Stimulated activated CD8-positive, alpha-beta memory T cell treated with anti-CD3 and anti-CD28 coated beads, Interleukin-4, amount 100 ng/mL, for 1 hour (primary cell): ENCODE data around the gene HOXA10.

Experiments
- DNase-seq, 2 donors: peaks; one replicate each; pipeline ENCODE4 v3.0.0-alpha.2; 2020; ENCODE audit warnings: low read depth in 2 of 2, low spot score in 1 of 2

The HOXA10 gene

DNA sequence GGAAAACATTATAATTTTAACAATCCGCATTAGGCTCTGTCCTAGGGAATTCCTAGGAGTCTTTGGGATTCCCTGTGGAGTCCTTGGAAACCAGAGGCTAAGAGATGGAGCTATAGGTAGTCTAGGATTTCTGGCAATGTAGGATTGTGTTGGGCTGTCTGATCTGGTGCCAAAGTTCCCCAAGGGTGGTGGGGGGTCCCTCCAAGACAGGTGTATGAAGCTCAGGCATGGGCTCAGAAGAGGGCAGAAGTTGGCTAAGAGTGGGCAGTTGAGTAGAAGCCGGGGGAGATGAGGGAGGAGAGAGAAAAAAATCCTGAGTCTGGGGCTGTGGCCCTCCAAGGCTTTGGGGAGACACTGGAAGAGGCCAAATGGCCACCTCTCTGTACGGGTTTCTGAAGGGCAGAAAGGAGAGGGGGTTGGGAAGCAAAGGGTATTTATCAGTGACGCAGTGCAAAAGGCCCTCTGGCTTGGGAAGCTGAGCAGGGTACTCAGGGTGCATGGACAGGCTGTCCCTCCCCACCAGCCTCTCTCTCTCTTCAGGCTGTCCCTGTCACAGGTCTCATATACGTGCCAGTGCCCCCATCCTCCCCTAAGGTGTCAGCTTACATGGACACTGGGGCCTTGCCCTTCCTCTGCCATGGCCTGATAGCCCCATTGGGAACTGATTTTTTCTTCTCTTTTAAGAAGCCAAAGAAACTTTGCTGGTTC lies 27.5 kb downstream of the HOXA10 start:
- no peak for DNase-seq

DNA sequence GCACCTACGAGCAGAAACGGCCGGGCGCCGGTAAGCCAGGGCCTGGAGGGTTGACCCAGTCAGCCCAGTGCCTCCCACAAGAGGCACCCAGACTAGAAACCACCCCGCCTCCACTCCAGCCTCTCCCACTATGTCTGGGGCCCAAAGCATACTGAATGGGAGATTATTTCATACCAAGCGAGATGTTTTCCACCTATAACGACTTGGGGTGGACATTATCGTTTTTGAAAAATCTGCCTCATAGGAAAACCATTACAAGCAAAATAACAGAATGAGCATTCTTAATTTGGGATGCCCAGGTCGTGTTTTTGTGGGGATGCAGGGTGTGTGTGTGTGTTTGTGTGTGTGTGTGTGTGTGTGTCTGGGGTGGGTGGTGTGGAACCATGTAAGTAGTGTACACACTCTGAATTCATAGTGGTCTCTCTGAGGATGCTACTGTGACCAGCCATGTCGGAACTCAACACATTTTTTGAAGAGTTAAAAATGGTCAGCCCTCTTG lies 28.2 kb downstream of the HOXA10 start:
- DNase-seq: no peak

DNA sequence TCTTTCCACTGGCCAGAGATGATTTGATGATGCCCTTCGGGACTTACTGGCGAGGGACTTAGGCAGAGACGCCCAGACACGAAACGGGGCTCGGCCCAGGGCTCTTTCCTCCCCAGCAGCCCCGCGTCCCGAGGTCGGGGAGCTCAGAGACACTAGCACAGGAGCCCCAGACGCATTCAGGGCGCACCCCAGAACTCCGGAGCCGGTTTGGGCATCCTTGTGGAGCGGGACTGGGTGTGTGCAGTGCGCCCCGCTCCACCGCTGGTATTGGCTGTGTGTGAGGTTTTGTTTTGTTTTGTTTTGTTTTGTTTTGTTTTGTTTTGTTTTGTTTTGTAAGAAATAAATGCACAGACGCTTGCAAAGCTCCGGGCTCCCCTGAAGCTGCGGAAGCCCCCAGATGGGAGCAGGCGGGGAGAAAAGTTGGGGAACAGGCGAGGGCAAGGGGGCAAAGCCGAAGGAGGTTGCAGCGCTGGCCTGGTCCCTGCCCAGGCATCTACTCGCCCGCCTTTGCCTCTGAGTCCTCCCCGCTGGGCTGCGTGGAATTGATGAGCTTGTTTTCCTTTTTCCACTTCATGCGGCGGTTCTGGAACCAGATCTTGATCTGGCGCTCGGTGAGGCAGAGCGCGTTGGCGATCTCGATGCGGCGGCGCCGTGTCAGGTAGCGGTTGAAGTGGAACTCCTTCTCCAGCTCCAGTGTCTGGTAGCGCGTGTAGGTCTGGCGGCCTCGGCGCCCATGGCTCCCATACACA lies 28.8 kb downstream of the HOXA10 start:
- DNase-seq: no peak

DNA sequence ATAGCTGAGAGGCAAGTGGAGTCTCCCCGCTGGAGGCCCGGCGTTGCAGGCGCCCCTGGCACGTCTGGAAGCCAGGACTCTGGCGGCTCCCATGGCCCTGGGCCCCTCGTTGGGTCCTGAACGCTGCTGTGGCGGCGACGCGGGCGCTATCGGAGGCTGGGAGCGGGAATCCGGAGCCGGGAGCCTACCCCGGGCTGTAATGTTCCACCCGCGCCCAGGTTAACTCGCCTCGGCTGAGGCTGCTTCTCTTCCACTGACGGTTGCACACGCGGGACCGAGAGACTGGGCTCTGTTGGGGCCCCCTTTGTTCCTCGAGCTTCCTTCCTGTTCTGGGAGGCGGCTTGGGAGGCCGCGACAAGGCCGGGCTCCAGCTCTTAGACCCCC lies 29.3 kb downstream of the HOXA10 start:
- DNase-seq: no peak

DNA sequence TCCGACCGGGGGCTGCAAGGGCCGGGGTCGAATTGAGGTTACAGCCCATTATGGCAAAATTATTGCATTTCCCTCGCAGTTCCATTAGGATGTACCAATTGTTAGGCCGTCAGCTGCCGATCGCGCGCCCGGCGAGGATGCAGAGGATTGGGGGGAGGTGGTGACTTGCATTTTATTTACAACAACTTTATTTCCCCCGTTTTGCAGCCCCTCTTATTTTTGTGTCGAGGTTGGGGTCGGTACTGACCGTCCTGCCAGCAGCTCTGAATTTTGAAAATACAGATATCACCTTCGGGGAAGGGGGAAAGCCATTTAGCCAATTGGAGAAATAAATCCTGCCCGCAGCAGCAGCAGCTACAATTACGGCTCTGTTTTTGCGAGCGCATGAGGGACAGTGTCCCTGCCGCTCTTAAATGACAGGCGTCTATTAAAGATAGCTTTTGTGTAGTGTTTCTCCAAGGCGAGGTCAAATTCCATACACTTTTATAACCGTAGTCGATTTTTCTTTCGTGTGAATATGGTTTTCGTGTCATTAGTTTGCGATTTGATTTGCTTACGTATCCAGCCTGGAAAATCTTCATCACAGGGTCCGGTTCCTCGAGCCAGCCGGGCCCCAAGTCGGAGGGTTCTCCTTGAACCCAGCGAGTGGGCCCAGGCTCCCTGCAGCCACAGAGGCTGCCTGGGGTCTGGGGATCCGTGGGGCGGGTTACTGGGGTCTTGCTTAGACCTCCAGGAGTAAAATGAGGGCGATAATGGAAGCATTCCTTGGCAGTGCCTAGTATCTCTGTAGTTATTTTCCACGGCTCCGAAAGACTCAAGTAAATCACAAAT lies 30.0 kb downstream of the HOXA10 start:
- no peak for DNase-seq

DNA sequence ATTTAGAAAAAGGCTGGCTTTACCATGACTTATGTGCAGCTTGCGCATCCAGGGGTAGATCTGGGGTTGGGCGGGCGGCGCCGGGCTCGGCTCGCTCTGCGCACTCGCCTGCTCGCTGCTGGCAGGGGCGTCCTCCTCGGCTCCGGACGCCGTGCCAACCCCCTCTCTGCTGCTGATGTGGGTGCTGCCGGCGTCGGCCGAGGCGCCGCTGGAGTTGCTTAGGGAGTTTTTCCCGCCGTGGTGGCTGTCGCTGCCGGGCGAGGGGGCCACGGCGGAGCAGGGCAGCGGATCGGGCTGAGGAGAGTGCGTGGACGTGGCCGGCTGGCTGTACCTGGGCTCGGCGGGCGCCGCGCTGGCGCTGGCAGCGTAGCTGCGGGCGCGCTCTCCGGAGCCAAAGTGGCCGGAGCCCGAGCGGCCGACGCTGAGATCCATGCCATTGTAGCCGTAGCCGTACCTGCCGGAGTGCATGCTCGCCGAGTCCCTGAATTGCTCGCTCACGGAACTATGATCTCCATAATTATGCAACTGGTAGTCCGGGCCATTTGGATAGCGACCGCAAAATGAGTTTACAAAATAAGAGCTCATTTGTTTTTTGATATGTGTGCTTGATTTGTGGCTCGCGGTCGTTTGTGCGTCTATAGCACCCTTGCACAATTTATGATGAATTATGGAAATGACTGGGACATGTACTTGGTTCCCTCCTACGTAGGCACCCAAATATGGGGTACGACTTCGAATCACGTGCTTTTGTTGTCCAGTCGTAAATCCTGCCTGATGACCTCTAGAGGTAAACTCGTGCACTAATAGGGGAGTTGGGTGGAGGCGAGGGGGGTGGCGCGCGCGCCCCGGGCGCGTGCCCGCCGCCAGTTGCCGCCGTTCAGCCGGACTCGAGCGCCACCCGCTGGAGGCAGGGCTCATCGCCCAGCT lies 30.8 kb downstream of the HOXA10 start, which contains the start of gene HOXA5:
HOXA5 (minus strand) TSS at position 659 of the 927 bp plus-strand sequence; CDS start at position 585, 74 bp downstream.
- DNase-seq: no peak

DNA sequence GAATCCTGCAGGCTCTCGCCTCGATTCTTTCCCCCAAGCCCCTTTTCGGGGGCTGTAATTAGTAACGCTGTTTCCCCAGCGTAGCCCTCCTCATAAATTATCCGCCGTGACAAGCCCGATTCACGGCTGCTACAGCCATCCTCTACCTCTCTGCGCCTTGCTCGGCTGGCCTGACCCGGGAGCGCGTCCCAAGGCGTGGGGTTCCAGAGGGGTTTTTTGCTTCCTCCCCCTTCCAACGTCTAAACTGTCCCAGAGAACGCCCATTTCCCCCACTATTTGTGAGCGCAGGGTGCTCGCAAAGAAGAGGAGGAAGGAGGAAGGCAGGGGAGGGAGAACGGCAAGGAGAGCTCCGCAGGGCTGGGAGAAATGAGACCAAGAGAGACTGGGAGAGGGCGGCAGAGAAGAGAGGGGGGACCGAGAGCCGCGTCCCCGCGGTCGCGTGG lies 31.5 kb downstream of the HOXA10 start:
- no peak for DNase-seq

DNA sequence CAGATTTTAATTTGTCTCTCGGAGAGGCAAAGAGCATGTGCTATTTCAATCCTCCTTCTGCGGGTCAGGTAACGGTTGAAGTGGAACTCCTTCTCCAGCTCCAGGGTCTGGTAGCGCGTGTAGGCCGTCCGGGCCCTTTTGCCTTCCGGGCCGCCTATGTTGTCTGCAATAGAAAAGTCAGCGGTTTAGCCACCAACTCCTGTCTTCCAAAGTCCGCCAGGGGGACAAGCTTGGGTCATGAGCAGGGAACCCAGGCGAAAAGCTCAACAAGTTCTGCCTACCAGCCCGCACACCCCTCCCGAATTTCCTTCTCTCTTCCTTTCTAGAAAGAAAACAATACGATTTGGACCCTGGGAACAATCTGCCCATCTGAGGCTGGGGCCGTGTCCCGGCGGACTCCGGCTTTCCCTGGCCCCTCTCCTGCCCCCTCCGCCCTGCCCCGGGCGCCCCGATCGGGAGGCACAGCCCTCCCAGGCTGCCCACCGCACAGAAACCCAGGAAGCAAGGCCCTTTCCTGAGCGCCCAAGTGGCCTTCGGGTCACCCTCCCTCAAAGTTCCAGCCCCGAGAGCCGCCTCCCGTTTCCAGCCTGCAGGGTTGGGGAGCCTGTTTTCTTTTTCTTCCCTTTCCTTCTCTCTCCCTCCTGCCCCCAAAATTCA lies 32.1 kb downstream of the HOXA10 start:
- DNase-seq: no peak

DNA sequence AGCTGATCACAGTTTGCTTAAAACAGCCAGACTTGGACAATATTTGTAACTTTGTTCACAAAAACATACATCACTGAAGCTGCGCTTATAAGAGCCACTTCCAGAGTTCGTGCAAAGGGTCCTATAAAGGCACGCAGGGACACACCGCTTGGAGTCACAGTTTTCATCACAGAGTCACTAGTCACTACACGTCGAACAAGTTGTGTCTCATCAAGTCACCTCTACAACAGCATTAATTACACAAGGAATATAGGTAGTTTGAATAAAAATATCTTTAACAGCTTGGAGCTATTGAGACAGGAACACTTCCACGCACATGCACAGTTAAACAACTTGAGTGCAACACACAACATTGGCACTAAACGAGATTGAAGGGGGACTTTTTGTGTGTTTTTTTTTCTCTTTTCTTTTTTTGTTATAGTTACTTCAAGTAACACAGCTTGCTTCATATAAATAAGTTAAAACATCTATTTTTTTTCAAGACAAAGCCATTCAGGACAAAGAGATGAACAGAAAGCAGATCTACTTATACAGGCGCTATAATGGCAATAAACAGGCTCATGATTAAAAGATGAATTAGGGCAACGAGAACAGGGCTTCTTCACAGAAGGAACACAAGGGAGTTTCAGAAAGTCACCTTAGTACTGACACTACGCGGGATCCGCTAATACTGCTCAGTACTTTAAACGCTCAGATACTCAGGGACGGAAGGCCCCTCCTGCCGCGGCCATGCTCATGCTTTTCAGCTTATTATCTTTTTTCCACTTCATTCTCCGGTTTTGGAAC lies 32.8 kb downstream of the HOXA10 start:
- no peak for DNase-seq

DNA sequence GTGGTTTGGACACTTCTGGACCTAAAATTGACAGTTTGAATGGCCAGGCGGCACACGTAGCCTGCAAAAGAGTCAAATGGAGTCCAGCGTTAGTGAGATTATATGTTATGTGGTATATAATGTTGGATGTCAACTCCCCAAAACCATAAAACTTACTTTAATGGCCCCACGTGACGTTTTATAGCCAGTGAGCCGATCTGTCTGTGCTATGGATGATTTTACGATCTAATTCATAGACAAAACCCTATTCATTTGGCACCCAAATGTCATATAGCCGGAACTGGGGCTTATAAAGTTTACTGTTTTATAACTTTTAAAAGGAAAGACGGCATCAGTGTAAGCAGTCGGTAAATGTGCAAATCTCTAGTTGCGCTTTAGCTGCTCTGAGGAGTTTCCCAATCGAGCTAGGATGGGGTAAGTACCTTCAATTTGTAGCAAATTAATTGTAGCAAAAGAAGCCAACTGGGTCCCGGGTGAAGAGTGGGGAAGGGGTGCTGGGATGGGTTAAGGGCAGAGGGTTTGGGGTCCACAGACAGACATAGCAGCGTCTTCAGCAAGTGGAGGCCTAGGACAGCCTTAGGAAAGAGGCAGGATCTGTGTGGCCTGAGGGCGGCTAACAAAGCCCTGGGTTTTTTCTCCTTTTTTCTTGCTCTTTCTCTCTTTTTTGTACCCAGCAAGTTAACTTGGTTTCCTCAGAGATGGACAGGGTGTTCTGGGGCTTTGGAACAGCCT lies 33.8 kb downstream of the HOXA10 start:
- DNase-seq: no peak

DNA sequence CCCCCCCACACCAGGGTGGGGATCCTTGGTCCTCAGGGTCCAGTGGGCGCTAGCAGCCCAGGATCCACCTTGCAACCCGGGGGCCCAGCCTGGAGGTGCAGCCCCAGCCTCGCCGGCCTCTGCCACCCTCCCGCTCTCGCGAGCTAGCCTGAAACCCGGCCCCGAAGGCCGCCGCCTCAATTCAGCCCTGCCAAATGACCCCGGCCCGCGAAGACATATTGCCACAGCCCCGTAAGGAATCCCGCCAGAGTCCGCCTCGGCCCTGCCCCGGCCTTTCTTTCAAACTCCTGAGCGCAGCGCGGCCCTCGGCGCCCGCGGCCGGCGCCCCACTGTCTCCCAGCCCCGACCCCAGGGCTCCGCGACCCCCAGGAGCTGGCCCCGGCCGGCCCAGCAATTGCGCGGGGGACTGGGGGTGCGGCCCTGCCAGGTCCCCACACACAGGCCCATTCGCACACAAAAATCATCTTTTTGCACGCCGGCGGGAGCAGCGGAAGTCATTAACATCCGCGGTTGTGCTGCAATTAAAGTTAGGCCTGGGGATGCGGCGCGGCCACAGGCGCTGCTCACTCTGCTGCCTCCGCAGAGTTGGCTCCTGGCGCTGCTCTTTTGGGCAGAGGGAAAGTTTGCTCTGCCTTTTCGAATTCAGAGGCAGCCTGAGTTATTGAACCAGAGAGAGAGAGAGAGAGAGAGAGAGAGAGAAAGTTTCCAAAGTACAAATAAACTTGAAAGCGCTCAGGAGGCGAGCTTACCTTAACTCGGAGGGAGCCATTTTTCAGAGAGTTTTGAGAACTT lies 34.6 kb downstream of the HOXA10 start:
- DNase-seq: no peak

DNA sequence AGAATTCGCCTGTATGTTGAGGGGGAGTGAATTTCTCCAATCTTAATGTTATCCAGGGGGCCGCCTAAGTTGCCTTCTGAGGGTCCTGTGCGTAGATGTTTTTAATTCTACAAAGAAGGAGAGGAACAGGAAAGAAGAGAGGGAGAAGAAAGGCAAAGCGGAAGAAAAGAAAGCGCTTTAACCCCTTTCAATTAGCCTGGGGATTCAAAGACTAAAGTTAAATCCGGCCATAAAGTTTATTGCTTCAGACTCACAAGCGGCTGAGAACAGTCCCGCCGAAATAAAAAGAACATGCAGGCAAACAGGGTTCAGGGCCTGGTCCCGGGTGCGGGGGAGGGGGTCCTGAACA lies 35.2 kb downstream of the HOXA10 start:
- DNase-seq: no peak

DNA sequence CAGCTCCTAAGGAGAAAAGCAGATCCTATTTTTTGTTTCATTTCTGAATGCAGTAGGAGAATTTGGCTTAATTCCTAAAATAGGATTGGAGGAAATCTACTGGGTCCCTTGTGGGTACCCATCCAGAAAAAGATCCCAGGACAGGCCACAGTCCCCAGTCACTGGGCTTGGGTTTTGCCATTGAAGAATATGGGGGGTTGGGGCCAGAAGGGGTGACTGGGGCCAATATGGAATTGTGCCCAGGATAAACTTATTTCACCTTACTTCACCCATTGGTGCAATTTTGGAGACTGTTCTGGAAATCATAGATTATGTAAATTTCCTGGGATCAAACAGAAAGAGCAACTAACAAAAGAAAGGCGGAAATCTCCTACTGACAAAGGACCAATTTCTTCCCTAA lies 35.6 kb downstream of the HOXA10 start:
- no peak for DNase-seq

DNA sequence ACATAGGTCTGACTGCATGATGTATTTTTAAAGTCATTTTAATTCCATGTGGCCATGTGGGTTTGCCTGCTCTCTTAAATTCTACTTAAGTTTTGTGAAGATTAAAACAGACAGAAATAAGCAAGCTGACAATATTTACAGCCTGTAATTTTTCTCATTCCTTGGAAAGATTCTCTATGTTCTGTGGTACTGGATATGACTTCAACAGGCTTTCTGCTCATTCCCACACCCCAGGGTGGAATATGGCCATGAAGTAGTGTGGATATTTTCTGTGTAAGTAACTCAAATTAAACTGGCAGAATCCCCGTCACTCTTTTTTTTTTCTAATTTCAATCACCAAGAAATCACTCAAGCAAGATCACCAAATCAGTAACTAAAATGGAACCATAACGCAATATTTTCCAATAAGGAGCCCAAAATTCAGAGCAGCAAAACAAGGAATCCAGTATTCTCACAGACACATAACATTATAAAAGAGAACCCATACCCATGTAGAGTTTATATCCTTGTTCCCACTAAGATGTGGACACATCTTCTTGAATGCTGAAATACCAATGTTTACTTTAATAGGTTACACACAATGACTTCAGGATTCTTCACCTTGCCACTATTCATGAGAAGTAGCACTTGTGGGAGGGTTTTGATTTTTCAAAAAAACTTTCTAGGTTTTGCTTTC lies 36.3 kb downstream of the HOXA10 start:
- DNase-seq: no peak

DNA sequence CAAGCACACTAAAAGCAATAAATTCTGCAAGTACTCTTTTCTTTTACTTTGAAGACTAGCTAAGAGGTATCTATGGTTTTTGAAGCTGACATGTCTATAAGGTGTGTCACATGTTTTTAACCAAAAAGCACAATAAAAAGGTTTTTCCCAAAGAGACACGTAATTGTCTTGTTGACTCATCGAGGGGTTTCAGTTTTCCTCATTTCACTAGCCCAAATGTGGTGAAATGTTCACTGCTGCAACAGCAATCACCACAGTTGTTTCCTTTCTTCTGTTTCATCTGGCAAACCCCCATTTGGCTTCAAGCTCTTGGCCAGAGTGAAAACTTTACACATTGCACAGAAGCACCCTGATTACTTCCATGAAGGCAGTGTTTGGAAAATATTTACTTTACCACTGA lies 39.7 kb downstream of the HOXA10 start:
- DNase-seq: no peak

DNA sequence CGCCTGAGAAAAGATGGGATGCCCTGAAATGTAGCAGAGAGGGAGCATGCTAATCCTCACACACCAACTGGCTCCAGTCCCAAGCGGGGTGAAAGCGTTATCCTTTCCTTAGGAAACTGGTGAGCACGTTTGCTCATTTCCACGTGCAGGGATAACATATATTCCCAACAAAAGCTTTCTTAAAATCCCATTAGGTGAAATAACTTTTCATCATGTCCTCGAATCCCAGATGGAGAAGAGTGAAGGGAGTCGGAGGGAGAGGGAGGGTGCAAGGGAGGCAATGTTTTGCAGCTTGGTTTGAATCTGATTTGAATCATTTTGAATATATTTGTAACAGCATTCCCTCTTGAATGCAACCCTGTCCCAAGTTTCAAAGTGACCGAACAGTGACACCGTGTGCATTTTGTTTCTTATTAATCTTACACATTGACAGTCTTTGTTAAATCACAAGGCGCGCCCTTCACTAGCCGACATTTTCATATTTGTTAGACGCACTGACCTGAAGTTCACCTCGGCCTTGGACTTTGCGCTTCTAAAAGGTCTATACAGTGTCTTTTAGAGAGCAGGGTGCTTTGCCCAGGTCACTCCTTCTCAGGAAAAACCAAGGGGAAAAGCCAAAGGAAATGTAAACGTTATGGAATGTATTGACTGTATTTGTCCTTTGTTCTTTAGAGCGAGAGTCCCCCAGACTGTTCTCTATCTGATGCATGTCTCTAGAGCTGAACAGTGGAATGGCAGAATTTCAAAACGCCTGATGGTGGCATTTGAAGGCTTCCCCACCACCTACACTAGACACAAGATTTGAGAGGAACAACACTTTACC lies 40.5 kb downstream of the HOXA10 start:
- no peak for DNase-seq
